HepG2 (cell line): Measurements from ENCODE around the gene VDAC1. TPM values are rescaled to one million over a fixed set of nuclear protein-coding genes. Genes with fewer than 3 reads are reported as not detected.
A peak's percentile ranks its signal among the peaks of the same experiment; 100 is the strongest.

Experiments used
- ATF4 ChIP-seq, 2 experiments: fragments of 450-650 bp in 1 of 2; sonication (generic) in 1 of 2; formaldehyde crosslinking; IDR thresholded peaks; 2 replicates each; pipeline versions ENCODE4 v1.5.0 to v1.8.0; 2020 to 2022; ENCODE audit warnings: mild to moderate bottlenecking in 1 of 2, missing genetic modification reagents in 1 of 2
- CBX1 ChIP-seq: IDR thresholded peaks from one replicate; pipeline ENCODE4 v1.6.1; 2016; ENCODE audit warnings: antibody characterized with exemption, low read depth
- DRAP1 ChIP-seq: IDR thresholded peaks from 2 replicates; pipeline ENCODE4 v1.6.1; 2016; ENCODE audit warnings: missing genetic modification reagents, missing compliant biosample characterization
- HNRNPK ChIP-seq: fragments of 200-400 bp; formaldehyde crosslinking; IDR thresholded peaks from 2 replicates; pipeline ENCODE4 v1.6.1; 2018; ENCODE audit warnings: low read length, low read depth, moderate library complexity, mild to moderate bottlenecking; ENCODE audit not compliant: poor library complexity, severe bottlenecking
- HNRNPL ChIP-seq: fragments of 200-400 bp; formaldehyde crosslinking; IDR thresholded peaks from 2 replicates; pipeline ENCODE4 v1.6.1; 2017; ENCODE audit warnings: mild to moderate bottlenecking, low read depth, low read length
- KDM5B ChIP-seq: sonication (generic); formaldehyde crosslinking; IDR thresholded peaks from 2 replicates; pipeline ENCODE4 v1.4.0; 2020; ENCODE audit warnings: missing genetic modification reagents, mild to moderate bottlenecking, borderline replicate concordance
- NCOA1 ChIP-seq: sonication (generic); formaldehyde crosslinking; IDR thresholded peaks from 2 replicates; pipeline ENCODE4 v1.9.0; 2021; ENCODE audit warnings: missing genetic modification reagents
- RERE ChIP-seq: IDR thresholded peaks from 2 replicates; pipeline ENCODE4 v1.6.1; 2016; ENCODE audit warnings: low read depth, missing genetic modification reagents, missing compliant biosample characterization
- SPEN ChIP-seq: sonication (generic); formaldehyde crosslinking; IDR thresholded peaks from 2 replicates; pipeline ENCODE4 v1.5.1; 2020; ENCODE audit warnings: low read depth, mild to moderate bottlenecking, missing genetic modification reagents
- SRSF9 ChIP-seq: fragments of 200-400 bp; formaldehyde crosslinking; IDR thresholded peaks from 2 replicates; pipeline ENCODE4 v1.6.1; 2018; ENCODE audit warnings: borderline replicate concordance, mild to moderate bottlenecking, low read depth, low read length; ENCODE audit not compliant: insufficient read depth, poor library complexity, severe bottlenecking
- TFAP4 ChIP-seq: sonication (generic); IDR thresholded peaks from 2 replicates; pipeline ENCODE4 v1.6.1; 2016; ENCODE audit warnings: low read depth, borderline replicate concordance
- ZNF256 ChIP-seq: sonication (generic); formaldehyde crosslinking; conservative IDR thresholded peaks from 2 replicates; pipeline ENCODE4 v1.4.0; 2020; ENCODE audit warnings: missing genetic modification reagents
- ZNF34 ChIP-seq: sonication (generic); formaldehyde crosslinking; IDR thresholded peaks from 2 replicates; pipeline ENCODE4 v1.4.0; 2020; ENCODE audit warnings: mild to moderate bottlenecking, missing genetic modification reagents, borderline replicate concordance
- ZNF354B ChIP-seq: sonication (generic); formaldehyde crosslinking; IDR thresholded peaks from 2 replicates; pipeline ENCODE4 v1.8.0; 2022; ENCODE audit warnings: mild to moderate bottlenecking, missing genetic modification reagents
- ZNF562 ChIP-seq: sonication (generic); formaldehyde crosslinking; IDR thresholded peaks from 2 replicates; pipeline ENCODE4 v1.8.0; 2022; ENCODE audit warnings: missing genetic modification reagents, borderline replicate concordance
- ZNF577 ChIP-seq: sonication (generic); formaldehyde crosslinking; IDR thresholded peaks from 2 replicates; pipeline ENCODE4 v1.4.0; 2020; ENCODE audit warnings: mild to moderate bottlenecking, low read depth, missing genetic modification reagents, borderline replicate concordance
- ZNF678 ChIP-seq: sonication (generic); formaldehyde crosslinking; IDR thresholded peaks from 2 replicates; pipeline ENCODE4 v1.4.0; 2020; ENCODE audit warnings: mild to moderate bottlenecking, missing genetic modification reagents
- ZNF720 ChIP-seq: sonication (generic); formaldehyde crosslinking; IDR thresholded peaks from 2 replicates; pipeline ENCODE4 v1.4.0; 2020; ENCODE audit warnings: missing genetic modification reagents
- ZSCAN5A ChIP-seq: sonication (generic); formaldehyde crosslinking; IDR thresholded peaks from 2 replicates; pipeline ENCODE4 v1.8.0; 2022; ENCODE audit warnings: mild to moderate bottlenecking, missing genetic modification reagents, borderline replicate concordance
- polyA plus RNA-seq, 8 experiments: library from polyadenylated mRNA; depleted of rRNA in 3 of 8; stranded (reverse) in 7 of 8; unstranded in 1 of 8; fragments of >200 nt; fragmentation: Illumina TruSeq in 4 of 8; extraction: Trizol in 4 of 8; gene quantifications; 2 replicates each; pipeline versions ENCODE4 v1.2.1 to v1.2.3, GENCODE V29; 2011 to 2016; ENCODE audit warnings: low read depth in 4 of 8, missing spikeins in 1 of 8, mixed read lengths in 1 of 8; ENCODE audit not compliant: insufficient read depth in 1 of 8
- total RNA-seq, 5 experiments: library from RNA; depleted of rRNA; stranded (reverse); fragments of >200 nt; fragmentation: Illumina TruSeq; extraction: Trizol; gene quantifications; 2 replicates each; pipeline ENCODE4 v1.2.3, GENCODE V29; 2016; ENCODE audit warnings: low read depth in 1 of 5

VDAC1 gene
- total and polyA plus RNA-seq, 2 of the 13 experiments (the other 11 are each of a cell fraction or from before 2014, with no cell fraction given), result 112 to 380 TPM

DNA sequence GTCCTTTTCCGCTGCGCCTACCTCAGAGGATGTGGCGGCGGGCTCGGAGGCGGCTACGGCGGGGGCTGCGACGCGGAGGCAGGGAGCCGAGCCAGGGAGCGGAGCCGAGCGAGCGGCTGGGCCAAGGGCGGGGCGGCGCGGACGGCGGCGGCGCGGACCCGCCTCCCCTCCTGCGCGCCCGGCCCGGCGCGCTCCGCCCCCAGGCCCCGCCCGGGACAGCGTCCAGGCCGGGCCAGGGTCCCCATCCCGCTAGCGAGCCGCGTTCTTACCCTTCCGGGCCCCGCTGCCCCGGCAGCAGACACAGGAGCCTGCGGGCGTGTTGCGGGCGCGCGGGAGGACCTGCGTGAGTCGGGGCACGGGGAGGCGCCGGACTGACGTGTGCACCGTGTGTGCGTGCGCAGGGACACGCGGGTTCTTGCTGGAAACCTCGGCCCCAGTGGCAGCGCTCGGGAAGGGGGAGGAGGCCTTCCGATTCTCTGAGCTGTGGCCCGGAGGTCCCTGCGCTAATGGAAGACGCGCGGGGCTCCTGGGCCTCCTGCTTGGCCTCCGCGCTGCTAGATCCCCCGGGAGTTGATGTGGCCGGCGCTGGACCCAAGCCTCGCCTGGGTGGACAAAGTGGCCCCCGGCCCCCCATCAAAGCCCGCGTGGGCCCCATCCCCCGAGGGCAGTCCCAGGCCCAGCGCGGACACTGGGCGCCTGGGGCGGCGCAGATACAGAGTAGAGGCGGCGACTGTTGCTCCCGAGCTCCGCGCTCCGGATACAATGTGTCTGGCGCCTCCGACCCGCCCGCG lies at the start of gene VDAC1 (continued):
- no peak for TF ChIP-seq SRSF9
- no peak for TF ChIP-seq ZNF256
- no peak for TF ChIP-seq ZNF577
- TF ChIP-seq ZNF34, result no peak
- no peak; the same call in 1 of the 2 replicates for TF ChIP-seq NCOA1 (CRISPR knock-in tag)
- TF ChIP-seq HNRNPK, result peak; percentile 45
- TF ChIP-seq ZNF562 (CRISPR knock-in tag), result no peak
- peak; percentile 60; the same call in 1 of the 2 replicates for TF ChIP-seq DRAP1 (CRISPR knock-in tag)
- peak; percentile 28; the same call in 1 of the 2 replicates for TF ChIP-seq ZSCAN5A (CRISPR knock-in tag)
- peak; percentile 85; the same call in 1 of the 2 replicates for TF ChIP-seq ZNF354B (CRISPR knock-in tag)
- TF ChIP-seq ZNF720 (CRISPR knock-in tag), result no peak
- TF ChIP-seq ATF4 (CRISPR knock-in tag; IDR thresholded peaks at IDR 0.05), result peak in 1 of 2 experiments; percentile 43; a peak in 2 of 4 replicates
- no peak for TF ChIP-seq ZNF678 (CRISPR knock-in tag)
- peak; percentile 72; the same call in 1 of the 2 replicates for TF ChIP-seq SPEN
- no peak for TF ChIP-seq TFAP4
- TF ChIP-seq RERE (CRISPR knock-in tag), result 0 out of 2 replicates have a peak, but pooled peaks have one; percentile 14
- peak; percentile 58 for TF ChIP-seq CBX1
- TF ChIP-seq HNRNPL, result peak; percentile 52; the same call in 1 of the 2 replicates
- TF ChIP-seq KDM5B, result peak; percentile 60; the same call in 1 of the 2 replicates
